ENCODE results near the gene C3orf20.

The C3orf20 gene

DNA sequence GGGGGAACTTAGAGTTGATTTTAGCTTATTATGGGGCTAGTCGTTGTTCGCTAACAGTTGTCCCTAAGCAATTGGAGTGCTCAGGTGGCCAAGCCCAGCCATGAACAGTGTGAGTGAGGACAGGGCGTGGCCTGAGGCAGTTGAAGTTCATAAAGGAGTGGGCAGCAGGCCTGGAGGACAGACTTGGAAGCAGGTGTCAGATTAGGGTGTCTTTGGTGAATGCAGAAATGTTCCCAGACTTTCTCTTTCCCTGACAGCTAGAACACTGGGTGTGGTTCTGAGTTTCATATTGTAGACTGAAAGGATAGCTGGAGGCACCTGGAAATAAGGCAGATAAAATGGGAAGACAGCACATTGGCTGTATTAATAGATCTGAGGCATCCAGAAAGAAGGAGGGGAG lies 84.0 kb downstream of the C3orf20 start:
- no peak for DNase-seq (ENCODE audit: low read depth)

DNA sequence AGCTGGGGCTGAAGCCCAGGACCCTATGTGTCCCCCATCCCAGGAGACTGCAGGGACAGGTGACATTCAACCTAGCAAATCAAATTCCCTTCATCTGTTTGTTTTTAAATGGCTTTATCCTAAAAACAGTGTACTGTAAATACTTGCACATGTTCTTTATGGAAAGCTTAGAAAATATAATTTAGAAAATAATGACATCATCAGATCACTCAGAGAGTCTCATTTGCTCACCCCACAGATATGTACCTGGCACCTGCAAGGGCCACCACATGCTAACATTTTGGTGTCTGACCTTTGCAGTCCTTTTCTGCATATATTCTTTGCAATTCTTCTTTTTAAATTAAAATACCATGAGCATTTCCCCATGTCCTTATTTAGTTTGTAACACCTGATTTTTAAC lies 85.2 kb downstream of the C3orf20 start:
- DNase-seq (ENCODE audit: low read depth) = no peak

DNA sequence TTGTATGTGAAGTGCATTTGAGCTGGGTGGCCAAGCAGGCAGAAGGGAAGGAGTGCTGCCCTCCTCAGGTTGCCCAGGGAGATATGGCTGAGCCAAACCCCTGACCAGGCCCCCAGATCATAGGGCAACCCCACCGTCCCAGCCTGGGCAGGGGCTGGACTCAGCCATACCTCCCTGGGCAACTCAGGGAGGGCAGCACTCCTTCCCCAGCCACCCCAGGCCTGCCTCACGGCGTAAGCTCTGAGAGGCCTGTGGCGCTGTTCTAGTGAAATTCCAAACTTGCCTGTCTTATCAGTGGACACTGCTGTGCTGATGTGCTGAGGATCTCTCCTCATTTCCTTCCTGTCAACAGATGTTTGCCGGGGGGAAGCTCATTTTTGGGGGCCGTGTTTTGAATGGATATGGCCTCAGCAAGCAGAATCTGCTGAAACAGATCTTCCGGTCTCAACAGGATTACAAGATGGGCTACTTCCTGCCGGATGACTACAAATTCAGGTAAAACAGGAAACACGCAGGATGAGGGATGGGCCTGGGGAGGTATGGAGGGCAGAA lies 86.3 kb downstream of the C3orf20 start:
- DNase-seq (ENCODE audit: low read depth) = no peak

DNA sequence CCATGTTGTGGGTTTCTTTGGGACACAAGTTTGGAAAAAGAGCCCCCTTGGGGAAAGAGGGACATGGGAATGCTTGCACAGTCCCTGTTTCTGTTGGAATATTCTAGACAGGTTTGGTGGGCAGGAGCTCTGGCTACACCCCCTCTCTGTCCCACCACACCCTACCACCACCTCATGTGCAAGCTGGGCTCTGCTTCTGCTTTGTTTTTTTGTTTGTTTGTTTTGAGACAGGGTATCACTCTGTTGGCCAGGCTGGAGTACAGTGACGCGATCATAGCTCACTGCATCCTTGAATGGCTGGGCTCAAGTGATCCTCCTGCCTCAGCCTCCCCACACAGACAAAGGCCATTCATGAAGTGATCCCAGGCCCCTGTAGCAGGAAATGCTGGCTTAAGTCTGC lies 86.9 kb downstream of the C3orf20 start:
- DNase-seq (ENCODE audit: low read depth) = no peak

DNA sequence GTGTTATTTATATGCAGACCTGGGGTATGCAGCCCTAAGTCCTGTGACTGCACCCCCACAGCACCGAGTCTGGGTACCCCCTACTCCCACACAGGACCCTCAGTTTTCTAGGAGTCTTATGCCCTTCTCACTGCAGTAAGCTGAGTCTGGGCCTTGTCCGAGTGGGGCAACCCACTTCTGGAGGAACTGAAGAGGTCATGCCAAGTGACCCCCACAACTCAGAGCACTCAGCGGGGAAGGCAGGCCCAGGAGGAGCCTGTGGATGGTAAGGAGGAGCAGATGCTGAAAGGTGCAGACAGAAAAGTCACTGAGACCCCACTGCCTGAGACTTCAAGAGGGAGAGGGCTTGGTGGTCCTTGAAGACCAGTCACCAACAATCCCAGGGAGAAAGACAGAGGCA lies 87.8 kb downstream of the C3orf20 start:
- DNase-seq (ENCODE audit: low read depth) = no peak

DNA sequence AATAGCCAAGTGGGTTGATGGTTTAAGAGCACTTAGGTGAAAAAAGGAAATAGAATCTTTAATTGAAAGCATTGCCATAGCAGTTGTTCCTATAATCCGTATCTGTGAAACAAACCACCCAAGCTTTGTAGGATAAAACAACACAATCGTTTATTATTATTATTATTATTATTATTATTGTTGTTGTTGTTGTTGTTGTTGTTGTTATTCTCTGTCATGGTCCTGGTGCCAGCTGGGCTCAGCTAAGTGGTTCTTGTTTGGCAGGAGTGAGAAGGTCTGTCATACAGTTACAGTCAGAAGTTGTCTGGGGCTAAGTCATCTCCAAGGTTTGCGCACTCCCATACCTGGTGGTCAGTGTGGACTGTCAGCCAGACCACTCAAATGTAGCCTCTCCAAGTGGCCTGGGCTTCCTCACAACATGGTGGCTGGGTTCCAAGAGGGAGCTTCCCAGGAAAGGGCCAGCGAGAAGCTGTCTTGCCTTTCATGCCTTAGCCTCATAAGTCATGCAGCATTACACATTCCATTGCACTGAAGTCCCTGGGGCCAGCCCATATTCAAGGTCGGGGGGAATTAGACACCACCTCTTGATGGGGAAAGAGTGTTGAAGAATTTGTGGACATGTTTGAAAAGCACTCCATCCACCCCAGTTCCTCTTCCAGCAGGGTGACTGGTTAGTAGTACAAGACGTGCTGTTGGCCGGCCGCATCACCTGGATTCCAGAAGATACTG lies 89.6 kb downstream of the C3orf20 start:
- no peak for DNase-seq (ENCODE audit: low read depth)

DNA sequence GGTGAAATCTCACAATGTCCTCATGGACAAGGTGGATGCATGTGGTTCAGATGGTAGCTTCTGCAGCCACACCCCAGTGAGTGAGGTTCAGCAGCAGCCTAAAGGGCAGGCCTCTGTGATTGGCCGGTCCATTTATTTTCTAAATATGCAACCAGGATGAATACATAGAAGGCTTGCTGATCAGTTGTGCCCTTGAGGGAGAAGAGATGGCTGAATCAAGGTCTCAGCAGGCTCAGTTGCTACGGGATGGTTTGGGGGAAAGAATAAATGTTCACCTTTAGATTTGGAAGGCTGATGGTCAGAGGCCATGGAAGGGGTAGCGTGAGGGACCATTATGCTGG lies 90.1 kb downstream of the C3orf20 start:
- DNase-seq (ENCODE audit: low read depth) = no peak

DNA sequence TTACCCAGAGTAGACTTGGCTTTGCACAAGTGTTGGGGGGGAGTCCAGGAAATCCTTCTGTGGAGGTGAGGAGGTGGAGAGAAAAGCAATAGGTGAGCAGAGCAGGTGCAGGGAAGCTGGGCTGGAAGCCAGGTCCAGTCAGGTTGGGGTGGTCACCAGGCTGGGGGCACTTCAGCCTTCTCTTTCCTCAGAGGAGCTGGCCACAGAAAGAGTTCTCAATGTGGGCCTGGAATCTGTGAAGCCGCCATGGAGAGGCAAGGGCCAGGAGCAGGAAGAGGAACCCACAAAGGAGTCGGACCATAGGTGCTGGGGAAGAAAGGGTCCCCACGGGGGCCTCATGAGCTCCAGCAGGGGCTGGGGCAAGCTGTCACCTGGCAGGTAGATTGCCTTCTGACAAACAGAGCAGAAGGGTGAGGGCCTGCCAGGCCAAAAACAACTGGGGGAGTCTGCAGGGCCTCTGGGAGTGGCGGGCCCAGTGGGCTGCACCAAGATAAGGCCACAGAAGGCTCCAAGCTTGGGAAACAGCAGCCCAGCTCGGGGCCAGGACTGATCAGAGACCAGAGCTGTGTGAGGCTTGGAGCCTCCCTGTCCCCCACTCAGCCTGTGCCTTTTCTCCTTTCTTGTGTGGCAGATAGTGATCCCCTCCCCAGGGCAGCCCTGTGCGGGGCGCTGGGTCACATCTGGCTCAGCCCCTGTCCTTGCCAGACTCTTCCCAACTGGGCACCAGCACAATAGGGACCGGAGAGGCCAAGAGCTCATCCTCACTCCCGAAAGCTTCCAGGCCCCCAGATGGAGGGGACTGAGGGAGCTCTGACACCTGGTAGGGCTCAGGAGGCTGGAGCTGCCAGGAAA lies 90.9 kb downstream of the C3orf20 start:
- no peak for DNase-seq (ENCODE audit: low read depth)

DNA sequence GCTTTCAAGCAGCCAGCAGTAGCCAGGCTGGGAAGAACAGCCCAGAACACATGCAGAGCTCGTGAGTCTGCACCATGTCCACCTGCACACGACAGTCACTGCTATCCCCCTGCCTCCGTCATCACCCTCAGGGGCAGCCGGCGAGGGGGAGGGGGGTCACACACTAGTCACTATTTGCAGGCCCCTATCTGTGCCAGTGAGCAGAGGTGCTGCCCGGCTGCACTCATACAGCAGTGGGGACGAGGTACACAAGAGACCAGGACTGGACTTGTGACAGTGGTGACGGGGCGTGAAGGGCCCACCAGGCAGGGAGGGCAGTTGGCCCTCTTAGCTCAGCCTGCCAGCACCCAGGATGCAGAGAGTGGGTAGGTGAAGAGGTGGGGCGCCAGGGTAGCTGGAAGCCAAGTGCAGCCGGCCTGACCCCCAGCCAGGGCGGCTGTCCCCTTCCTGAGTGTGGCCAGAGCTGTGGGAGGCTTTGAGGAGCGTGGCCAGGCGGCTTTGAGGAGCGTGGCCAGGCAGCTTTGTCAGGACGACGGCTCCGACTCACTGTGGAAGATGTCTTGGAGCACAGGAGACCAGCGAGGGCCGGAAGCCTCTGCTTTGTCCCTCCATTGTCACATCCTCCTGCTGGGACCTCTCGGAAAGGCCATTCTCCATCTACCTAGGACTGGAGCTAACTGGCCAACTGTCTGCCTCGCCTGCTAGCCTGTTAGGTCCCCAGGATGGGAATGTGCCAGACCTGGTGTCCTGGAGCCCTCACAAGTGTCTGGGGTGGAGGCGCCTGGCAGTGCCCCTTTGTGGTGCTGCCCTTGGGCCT lies 91.7 kb downstream of the C3orf20 start:
- no peak for DNase-seq (ENCODE audit: low read depth)

DNA sequence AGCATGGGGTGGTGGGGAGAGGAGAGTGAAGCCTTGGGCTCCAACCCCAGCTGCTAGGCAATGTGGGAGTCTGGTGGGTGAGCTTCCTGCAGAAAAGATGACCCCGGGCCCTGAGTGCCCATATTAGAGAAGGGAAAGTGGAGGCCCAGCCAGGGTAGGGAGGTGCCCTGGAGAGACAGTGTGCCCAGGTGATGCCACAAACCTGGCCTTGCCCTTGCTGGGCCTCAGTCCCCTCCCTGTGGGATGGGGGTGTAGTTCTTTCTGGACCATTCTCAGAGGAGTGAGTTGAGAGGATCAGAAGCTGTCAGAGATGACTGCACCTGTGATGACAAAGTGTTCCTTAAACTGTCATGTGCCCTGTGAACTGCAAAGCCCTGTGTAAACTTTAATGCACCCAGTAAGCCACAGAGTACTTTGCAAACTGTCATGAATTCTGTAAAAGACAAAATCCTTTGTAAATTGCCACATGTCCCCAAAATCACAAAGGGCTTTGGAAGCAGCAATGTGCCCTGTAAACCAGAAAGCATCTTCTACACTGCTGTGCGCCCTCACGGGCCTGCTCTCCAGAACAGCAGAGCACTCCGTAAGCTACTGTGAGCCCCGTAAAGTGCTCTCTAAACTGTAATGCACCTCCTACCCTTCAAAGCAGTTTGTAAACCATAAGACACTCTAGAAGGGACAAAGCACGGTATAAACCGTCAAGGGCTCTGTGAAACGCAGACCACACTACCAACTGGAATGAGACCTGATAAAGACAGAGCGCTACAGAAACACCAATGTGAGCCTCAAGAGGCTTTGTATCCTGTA lies 92.5 kb downstream of the C3orf20 start:
- no peak for DNase-seq (ENCODE audit: low read depth)

DNA sequence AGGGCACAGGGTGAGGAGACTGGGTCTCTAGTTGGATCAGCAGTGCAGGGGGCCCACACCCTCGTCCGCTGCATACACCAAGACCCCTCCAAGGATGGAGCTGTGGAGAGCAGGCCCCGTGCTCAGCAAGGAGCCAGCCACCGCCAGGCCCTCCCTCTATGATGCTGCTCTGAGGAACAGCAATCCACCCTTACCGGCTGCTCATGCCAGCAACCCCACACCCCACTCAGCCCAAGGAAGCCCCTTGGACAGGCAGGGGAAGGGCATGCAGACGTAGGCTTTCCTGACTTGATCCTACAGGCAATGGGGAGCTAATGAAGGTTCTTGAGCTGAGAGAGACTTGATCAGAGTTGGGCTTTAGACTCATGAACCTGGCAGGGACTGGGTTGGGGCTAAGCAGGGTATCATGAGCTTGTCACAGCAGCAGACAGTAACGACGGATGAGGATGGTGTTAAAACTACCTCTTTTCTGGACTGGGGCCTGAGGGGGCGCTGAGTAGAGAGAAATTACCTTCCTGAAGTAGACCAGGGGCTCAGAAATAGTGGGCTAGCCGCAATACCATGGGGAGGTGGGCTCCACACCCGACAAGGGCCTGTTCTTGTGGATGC lies 93.3 kb downstream of the C3orf20 start:
- no peak for DNase-seq (ENCODE audit: low read depth)

DNA sequence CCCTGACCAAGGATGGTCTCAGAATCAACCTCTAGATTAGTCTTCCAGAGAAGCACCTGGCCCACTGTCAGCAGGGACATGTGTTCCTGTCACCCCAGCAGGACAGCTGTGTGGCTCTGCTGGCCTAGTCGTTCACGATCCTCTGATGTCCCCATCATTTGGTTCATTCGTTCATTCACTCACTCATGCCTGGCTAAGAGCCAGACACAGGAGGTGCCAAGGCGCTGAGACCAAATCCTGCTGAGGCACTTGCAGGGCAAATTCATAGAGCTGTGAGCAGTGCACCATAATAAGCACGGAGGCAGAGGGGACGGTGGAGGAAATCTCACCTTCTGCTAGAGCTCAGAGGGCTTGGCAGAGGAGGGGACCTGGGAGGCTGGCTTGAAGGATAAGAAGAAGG lies 93.9 kb downstream of the C3orf20 start:
- DNase-seq (ENCODE audit: low read depth) = no peak

DNA sequence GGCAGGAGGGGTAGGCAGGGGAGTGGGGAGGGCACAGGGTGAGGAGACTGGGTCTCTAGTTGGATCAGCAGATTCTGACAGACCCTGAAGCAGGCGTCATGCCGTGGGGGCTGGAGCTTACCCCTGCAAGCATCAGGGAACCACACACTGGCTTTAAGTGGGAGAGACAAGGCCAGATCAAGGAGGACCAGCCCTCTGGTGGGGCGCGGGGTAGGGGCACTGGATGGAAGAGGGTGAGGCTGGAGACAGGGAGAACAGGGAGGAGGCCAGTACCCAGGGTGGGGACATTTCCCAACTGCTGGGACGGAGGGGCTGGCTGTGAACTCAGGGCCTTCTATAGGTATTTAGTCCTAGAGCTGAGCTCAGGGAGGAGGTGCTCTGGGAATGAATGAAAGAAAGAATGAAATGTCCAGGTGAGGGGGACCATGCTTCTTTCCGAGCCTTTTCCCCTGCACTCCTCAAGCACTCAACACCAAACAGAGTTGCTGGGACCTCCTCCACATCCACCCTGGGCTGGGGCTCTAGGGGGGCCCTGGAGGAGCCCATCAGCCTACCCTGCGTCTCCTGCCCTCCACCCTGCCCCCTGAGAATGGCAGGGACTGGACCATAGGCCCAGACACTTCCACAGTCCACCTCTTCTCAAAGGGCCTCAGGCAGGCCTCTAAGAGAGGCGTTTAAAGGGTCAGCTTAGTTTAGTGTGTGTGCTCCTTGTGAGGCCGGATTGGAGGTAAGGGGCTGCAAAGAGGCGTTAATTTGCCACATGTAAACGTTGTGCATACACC lies 94.8 kb downstream of the C3orf20 start:
- no peak for DNase-seq (ENCODE audit: low read depth)

DNA sequence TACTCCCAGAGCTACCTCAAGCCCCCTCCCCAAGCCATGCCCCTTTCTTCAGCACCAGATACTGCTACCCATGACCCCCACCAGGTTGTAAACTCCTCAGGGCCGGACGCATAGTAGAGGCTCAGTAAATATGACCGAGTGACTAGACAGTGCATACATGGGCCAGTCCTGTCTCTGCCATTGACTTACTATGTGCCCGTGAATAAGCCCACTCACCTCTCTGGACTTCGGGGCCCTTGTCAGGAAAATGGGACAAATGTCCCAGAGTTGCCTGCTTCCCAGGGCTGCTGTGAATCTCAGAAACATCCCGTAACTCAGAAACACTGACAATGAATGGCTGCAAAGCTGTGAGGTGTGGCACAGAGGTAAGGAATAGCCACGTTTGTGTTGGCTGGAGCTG lies 95.7 kb downstream of the C3orf20 start:
- no peak for DNase-seq (ENCODE audit: low read depth)

DNA sequence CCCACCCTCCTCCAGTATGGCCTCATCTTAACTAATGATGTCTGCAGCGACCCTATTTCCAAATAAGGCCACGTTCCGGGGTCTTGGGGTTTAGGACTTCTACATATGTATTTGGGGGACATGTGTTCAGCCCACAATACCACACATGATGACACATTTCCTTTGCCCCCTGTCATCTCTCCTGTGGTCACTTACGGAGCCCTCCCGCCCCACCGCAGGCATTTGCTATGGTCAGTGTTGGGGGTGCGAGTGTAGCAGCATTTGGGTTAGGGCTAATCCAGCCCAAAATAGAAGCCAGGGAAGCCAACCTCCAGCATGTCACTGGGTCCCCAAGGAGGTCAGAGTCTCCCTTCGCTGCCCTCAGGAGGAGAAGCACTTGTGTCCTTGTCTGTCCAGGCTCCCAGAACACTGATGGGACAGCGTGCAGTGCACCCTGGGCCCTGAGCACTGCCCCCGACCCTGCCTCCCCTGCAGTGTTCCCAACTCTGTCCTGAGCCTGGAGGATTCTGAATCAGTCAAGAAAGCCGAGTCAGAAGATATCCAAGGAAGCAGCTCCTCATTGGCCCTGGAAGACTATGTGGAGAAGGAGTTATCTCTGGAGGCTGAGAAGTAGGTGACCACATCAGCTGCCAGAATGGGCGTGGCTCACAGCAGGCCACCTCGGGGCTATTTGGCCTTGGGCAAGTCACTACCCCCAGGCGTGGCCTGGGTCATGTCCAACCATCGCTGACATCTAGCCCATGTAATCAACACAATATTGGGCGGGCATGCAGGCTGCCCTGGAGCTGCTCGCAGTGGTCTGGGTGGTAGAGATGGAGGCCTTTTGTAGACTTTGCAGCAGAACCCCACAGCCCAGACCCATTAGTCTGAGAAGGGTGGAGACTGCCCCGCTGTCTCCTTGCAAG lies 96.9 kb downstream of the C3orf20 start:
- DNase-seq (ENCODE audit: low read depth) = no peak

DNA sequence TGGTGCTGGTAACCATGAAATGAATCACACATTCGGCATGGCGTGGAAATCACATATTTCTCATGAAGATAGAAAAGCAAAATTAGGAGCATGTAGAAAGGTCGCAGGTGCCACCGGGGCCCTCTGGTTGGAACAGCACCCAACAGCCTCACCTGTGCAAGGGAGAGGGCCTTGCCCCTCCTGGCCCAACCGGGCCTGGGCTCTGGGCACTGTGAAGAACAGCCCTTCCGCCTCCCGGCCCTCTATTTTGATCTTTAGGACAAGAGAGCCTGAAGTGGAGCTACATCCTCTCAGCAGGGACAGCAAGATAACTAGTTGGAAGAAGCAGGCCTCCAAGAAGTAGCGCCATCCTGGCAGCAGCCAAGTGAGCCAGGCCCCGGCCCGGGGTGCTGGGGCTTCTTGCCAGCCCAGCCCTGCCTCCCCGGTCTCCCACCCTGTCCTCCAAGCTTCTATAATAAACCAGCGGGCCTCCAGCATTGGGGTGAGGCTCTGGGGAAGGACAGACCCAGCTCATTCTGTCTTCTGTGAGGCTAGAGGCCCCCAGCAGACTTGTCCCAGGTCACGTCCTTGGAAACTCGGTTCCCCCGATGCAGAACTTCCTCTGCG lies 97.7 kb downstream of the C3orf20 start:
- DNase-seq (ENCODE audit: low read depth) = no peak

DNA sequence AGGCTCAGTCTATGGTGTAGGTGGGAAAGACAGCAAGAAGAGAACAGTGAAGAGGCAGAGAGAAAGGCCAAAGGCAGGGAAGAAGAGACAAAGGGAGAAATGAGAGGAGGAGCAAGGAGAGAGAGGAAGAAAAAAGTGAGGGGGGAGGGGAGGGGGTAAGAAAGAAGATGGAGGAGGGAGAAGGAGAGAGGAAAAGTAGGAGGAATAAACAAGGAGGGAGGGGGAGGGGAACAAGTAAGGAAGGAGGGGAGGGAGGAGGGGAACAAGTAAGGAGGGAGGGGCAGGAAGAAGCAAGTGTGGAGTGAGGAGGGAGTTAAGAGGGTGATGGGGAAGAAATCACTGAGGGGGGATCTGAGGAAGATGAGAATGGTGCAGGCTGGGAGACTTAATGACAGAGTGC lies 98.3 kb downstream of the C3orf20 start:
- DNase-seq (ENCODE audit: low read depth) = no peak

DNA sequence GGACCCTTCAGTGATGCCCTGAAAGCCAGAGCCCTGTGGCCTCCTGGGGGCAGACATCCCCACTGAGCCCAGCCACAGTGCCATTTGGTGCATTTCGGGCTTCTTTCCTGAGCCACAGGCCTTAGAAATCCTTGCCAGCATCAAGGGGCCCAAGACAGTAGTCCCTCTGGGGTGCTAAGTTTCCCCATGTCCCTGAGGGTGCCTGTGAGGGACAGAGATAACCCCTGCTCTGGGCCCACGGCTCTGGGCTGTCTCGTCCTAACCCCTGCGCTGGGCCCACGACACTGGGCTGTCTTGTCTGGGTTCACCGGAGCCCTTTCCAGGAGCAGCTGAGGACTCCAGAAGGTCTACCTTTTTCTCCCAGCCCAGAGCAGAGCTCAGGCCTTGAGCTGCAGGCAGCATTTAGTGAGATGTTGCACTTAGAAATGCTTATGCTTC lies 98.8 kb downstream of the C3orf20 start:
- DNase-seq (ENCODE audit: low read depth) = no peak

DNA sequence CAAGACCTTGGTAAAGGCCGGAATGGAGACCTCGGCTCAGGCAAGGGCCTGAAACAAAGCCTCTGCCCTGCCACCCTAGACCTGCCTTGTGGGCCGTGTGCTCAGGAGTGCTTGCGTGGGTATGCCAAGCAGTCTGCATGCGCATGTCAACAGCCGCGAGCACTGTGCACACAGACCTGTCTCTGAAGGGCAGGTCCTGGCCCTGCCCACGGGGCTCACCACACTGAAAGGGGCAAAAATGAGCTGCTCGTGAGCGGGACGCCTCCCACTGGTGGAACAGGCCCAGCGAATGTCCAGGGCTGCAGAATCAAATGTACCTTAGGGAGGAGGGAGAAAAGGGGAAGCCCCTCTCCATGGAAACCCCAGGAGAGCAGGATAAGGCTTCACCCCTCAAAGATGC lies 99.5 kb downstream of the C3orf20 start:
- DNase-seq (ENCODE audit: low read depth) = no peak

All from stimulated activated CD8-positive, alpha-beta memory T cell treated with anti-CD3 and anti-CD28 coated beads, Interleukin-4, amount 100 ng/mL, for 24 hours (primary cell).